K562 (cell line): ENCODE measurements around the gene KAT6B. TPM values are rescaled to one million over a fixed set of nuclear protein-coding genes. Genes with fewer than 3 reads are reported as not detected.
A peak's percentile ranks its signal among the peaks of the same experiment; 100 is the strongest.

Experiments
- ARID4B ChIP-seq: sonication (generic); formaldehyde crosslinking; IDR thresholded peaks from 2 replicates; pipeline ENCODE4 v1.8.0; 2022; ENCODE audit warnings: mild to moderate bottlenecking, missing genetic modification reagents
- ASH1L ChIP-seq: fragments of 450-650 bp; IDR thresholded peaks from 2 replicates; pipeline ENCODE4 v1.6.1; 2018; ENCODE audit warnings: borderline replicate concordance, mild to moderate bottlenecking, low read depth; ENCODE audit not compliant: partially characterized antibody
- BCL6 ChIP-seq: fragments of 250-450 bp; sonication (Bioruptor Pico); IDR thresholded peaks from 2 replicates; pipeline ENCODE4 v1.4.0; 2020
- CREM ChIP-seq: IDR thresholded peaks from 2 replicates; pipeline ENCODE4 v1.6.1; 2014; ENCODE audit warnings: antibody characterized with exemption, low read depth
- FUS ChIP-seq: fragments of 200-400 bp; formaldehyde crosslinking; optimal IDR thresholded peaks from 2 replicates; pipeline ENCODE3; 2017; ENCODE audit warnings: low read depth, low read length
- HDAC1 ChIP-seq, 2 experiments: fragments of 450-650 bp; IDR thresholded peaks; 2 replicates each; pipeline ENCODE4 v1.6.1; 2016 to 2017; ENCODE audit warnings: inconsistent platforms in 1 of 2, mild to moderate bottlenecking in 1 of 2, moderate library complexity in 1 of 2
- HDAC2 ChIP-seq: fragments of 450-650 bp; IDR thresholded peaks from 2 replicates; pipeline ENCODE4 v1.6.1; 2016; ENCODE audit warnings: mild to moderate bottlenecking
- HSF4 ChIP-seq: fragments of 250-450 bp; sonication (Bioruptor Pico); IDR thresholded peaks from 2 replicates; pipeline ENCODE4 v2.1.2; 2022; ENCODE audit warnings: mild to moderate bottlenecking, moderate library complexity, borderline replicate concordance
- JUN ChIP-seq, 2 experiments: sonication (generic) in 1 of 2; formaldehyde crosslinking in 1 of 2; IDR thresholded peaks; 2 replicates each; pipeline versions ENCODE4 v1.6.1 to v1.8.0; 2012 to 2022; ENCODE audit warnings: borderline replicate concordance in 2 of 2, mild to moderate bottlenecking in 2 of 2, improper control_type of control experiment in 1 of 2, low read depth in 1 of 2, low read length in 1 of 2, missing genetic modification reagents in 1 of 2
- POLR2AphosphoS2 ChIP-seq: IDR thresholded peaks from 2 replicates; pipeline ENCODE4 v1.6.1; 2012; ENCODE audit warnings: low read length, improper control_type of control experiment
- POLR2G ChIP-seq: fragments of 200-400 bp; formaldehyde crosslinking; IDR thresholded peaks from 2 replicates; pipeline ENCODE4 v1.6.1; 2017; ENCODE audit warnings: low read depth, mild to moderate bottlenecking, antibody characterized with exemption, low read length, moderate library complexity
- RB1 ChIP-seq: fragments of 450-650 bp; IDR thresholded peaks from 2 replicates; pipeline ENCODE4 v1.6.1; 2017; ENCODE audit warnings: low read depth, mild to moderate bottlenecking
- RBFOX2 ChIP-seq: fragments of 200-400 bp; formaldehyde crosslinking; IDR thresholded peaks from 2 replicates; pipeline ENCODE4 v1.6.1; 2017; ENCODE audit warnings: low read depth, mild to moderate bottlenecking, low read length, moderate library complexity
- RBM39 ChIP-seq: fragments of 200-400 bp; formaldehyde crosslinking; optimal IDR thresholded peaks from 2 replicates; pipeline ENCODE3; 2018; ENCODE audit warnings: low read depth, low read length
- RUNX1 ChIP-seq: sonication (generic); IDR thresholded peaks from 2 replicates; pipeline ENCODE4 v1.6.1; 2016; ENCODE audit warnings: antibody characterized with exemption, low read depth
- SAFB ChIP-seq: fragments of 200-400 bp; formaldehyde crosslinking; IDR thresholded peaks from 2 replicates; pipeline ENCODE4 v1.6.1; 2017; ENCODE audit warnings: low read depth, low read length, borderline replicate concordance
- THAP12 ChIP-seq: fragments of 250-450 bp; sonication (Bioruptor Pico); IDR thresholded peaks from 2 replicates; pipeline ENCODE4 v1.9.0; 2021; ENCODE audit warnings: mild to moderate bottlenecking, inconsistent platforms
- TOE1 ChIP-seq, 2 experiments: fragments of 450-650 bp in 1 of 2; sonication (generic) in 1 of 2; formaldehyde crosslinking in 1 of 2; IDR thresholded peaks; 2 replicates each; pipeline versions ENCODE4 v1.7.1 to v1.8.0; 2016 to 2022; ENCODE audit warnings: borderline replicate concordance in 2 of 2, mild to moderate bottlenecking in 2 of 2, antibody characterized with exemption in 1 of 2, inconsistent platforms in 1 of 2, low read depth in 1 of 2, missing genetic modification reagents in 1 of 2, moderate library complexity in 1 of 2
- WHSC1 ChIP-seq: IDR thresholded peaks from one replicate; pipeline ENCODE4 v1.6.1; 2012; ENCODE audit warnings: low read length, control low read depth, inconsistent platforms
- ZNF134 ChIP-seq: fragments of 250-450 bp; sonication (Bioruptor Pico); conservative IDR thresholded peaks from 2 replicates; pipeline ENCODE4 v1.4.0; 2020
- polyA plus RNA-seq, 8 experiments: library from polyadenylated mRNA; depleted of rRNA in 4 of 8; stranded (reverse) in 5 of 8; unstranded in 3 of 8; fragments of >200 nt; fragmentation: Nextera tagmentation in 2 of 8; fragmentation: Illumina TruSeq in 1 of 8; extraction: Ambion mirVana in 2 of 8; extraction: Trizol in 1 of 8; gene quantifications; 2 replicates each; pipeline versions ENCODE4 v1.2.1 to v1.2.3, GENCODE V29; 2011 to 2014; ENCODE audit warnings: inconsistent platforms in 1 of 8, missing spikeins in 1 of 8
- total RNA-seq, 7 experiments: library from RNA; depleted of rRNA in 6 of 7; stranded (reverse); fragments of >200 nt in 6 of 7; fragmentation: Illumina TruSeq in 2 of 7; extraction: Trizol in 2 of 7; gene quantifications; 2 replicates each; pipeline versions ENCODE4 v1.2.1 to v1.2.3, GENCODE V29; 2011 to 2021; ENCODE audit warnings: low replicate concordance in 1 of 7
- TF ChIP-seq, protein P1 (sequence below): fragments of 200-800 bp; sonication (Bioruptor generic); IDR thresholded peaks from 2 replicates; pipeline ENCODE4 v1.6.1; 2017; ENCODE audit warnings: missing genetic modification characterization, missing compliant biosample characterization

KAT6B gene
- total and polyA plus RNA-seq, 9 of the 15 experiments (the other 6 are each of a cell fraction or from before 2014, with no cell fraction given), result 1.4 to 9.2 (median 6.8) TPM

- TF ChIP-seq TOE1 (IDR thresholded peaks at IDR 0.05; ENCODE audit: borderline replicate concordance) (no peak), TOE1 (CRISPR knock-in tag; IDR thresholded peaks at IDR 0.05; ENCODE audit: borderline replicate concordance, low read depth) (no peak), SAFB (no peak), HDAC2 (0 out of 2 replicates have a peak, but pooled peaks have one; percentile 25), RBM39 (no peak), THAP12 (peak; percentile 39; the same call in 1 of the 2 replicates), ASH1L (no peak), FUS (no peak), WHSC1 (no peak), ARID4B (peak; percentile 12; the same call in 1 of the 2 replicates), POLR2AphosphoS2 (no peak), HSF4 (CRISPR knock-in tag) (no peak), HDAC1 (IDR thresholded peaks at IDR 0.05) (0 out of 4 replicates have a peak, but pooled peaks of 1 of the 2 experiments have one; percentile 4), RB1 (0 out of 2 replicates have a peak, but pooled peaks have one; percentile 11), POLR2G (no peak), BCL6 (no peak), RBFOX2 (no peak), ZNF134 (CRISPR knock-in tag) (no peak), JUN (IDR thresholded peaks at IDR 0.05; ENCODE audit: borderline replicate concordance, low read depth, low read length) (no peak), JUN (CRISPR knock-in tag; IDR thresholded peaks at IDR 0.05; ENCODE audit: borderline replicate concordance) (no peak), CREM (no peak), RUNX1 (no peak)
- TF ChIP-seq, protein P1, sequence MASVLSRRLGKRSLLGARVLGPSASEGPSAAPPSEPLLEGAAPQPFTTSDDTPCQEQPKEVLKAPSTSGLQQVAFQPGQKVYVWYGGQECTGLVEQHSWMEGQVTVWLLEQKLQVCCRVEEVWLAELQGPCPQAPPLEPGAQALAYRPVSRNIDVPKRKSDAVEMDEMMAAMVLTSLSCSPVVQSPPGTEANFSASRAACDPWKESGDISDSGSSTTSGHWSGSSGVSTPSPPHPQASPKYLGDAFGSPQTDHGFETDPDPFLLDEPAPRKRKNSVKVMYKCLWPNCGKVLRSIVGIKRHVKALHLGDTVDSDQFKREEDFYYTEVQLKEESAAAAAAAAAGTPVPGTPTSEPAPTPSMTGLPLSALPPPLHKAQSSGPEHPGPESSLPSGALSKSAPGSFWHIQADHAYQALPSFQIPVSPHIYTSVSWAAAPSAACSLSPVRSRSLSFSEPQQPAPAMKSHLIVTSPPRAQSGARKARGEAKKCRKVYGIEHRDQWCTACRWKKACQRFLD (CRISPR knock-in tag), result no peak
Observed at GRCh38 chr10:74824900-74825370, 1.5 kb upstream of the KAT6B start (continued).
